HFFc6 (cell line): Measurements from ENCODE around the gene EPDR1. TPM values are rescaled to one million over a fixed set of nuclear protein-coding genes. Genes with fewer than 3 reads are reported as not detected.
A peak's percentile ranks its signal among the peaks of the same experiment; 100 is the strongest.

Experiments used
- DNase-seq: peaks from one replicate; pipeline ENCODE4 v3.0.0-alpha.2; 2018
- H3K27ac Mint-ChIP-seq: 2 replicates; pipeline ENCODE4 v1.8.0; 2020; ENCODE audit warnings: mild to moderate bottlenecking, mixed read lengths
- H3K27me3 Mint-ChIP-seq: 2 replicates; pipeline ENCODE4 v1.8.0; 2021; ENCODE audit warnings: mild to moderate bottlenecking, moderate library complexity, mixed read lengths; ENCODE audit not compliant: insufficient read depth
- H3K36me3 Mint-ChIP-seq: 2 replicates; pipeline ENCODE4 v1.8.0; 2021; ENCODE audit warnings: low read depth, mixed read lengths
- H3K4me1 Mint-ChIP-seq: 2 replicates; pipeline ENCODE4 v1.8.0; 2020; ENCODE audit warnings: low read depth, mixed read lengths
- H3K4me3 Mint-ChIP-seq: 2 replicates; pipeline ENCODE4 v1.8.0; 2020; ENCODE audit warnings: mild to moderate bottlenecking, moderate library complexity, mixed read lengths
- H3K9me3 Mint-ChIP-seq: 2 replicates; pipeline ENCODE4 v1.8.0; 2020; ENCODE audit warnings: mild to moderate bottlenecking, mixed read lengths
- total RNA-seq, 6 experiments: library from RNA; stranded (reverse); fragmentation: NEBNext Ultra II Directional; extraction: Animal tissue kit (Norgen Biotek cat#: 25700); gene quantifications; 2 replicates in 1 of 6; 3 replicates in 5 of 6; pipeline ENCODE4 v1.2.3, GENCODE V29; 2021
- TF ChIP-seq, protein P1 (sequence below): fragments of 200-600 bp; sonication (generic); IDR thresholded peaks from 2 replicates; pipeline ENCODE4 v1.5.0; 2021; ENCODE audit warnings: antibody characterized with exemption, mild to moderate bottlenecking

The EPDR1 gene
- total RNA-seq, 6 experiments from 2014 or later: not detected

DNA sequence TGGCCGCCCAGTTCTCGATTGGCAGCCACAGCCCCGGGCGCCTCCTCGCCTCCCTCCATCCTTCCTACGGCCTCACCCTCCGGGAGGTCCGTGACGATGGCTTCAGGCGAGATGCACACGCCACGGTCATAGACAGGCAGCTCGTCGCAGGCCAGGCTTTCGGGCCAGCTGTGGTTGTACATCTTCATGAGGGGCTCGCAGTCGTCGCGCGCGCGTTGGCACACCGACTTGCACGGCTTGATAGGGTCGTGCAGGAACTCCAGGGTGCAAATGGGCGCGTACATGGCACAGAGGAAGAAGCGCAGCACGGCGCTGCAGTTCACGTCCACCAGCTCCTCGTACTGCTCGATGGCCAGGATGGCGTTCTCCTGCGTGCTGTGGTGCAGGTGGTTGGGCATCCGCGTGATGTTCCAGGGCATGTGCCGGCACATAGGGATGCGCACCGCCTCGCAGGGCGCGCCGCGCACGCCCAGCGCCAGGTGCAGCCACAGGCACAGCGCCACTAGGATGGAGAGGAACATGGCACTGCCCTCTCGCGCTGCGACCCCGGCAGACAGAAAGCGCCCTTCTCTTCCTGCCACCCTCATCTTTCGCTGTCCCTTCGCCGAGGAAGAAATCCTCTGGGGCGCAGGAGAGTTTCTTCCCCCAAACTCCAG, 4.3 kb upstream of the EPDR1 start:
- Mint-ChIP-seq H3K4me3 (no peak overlapping the region), H3K27me3 (peaks cover 5% of the 10 kb centered on the region; the same call in 1 of the 2 replicates), H3K27ac (no peak overlapping the region), H3K36me3 (no peaks in the 10 kb centered on the region), H3K4me1 (no peaks in the 10 kb centered on the region), H3K9me3 (peaks cover 30% of the 10 kb centered on the region)
- no peak for DNase-seq
- TF ChIP-seq, protein P1, sequence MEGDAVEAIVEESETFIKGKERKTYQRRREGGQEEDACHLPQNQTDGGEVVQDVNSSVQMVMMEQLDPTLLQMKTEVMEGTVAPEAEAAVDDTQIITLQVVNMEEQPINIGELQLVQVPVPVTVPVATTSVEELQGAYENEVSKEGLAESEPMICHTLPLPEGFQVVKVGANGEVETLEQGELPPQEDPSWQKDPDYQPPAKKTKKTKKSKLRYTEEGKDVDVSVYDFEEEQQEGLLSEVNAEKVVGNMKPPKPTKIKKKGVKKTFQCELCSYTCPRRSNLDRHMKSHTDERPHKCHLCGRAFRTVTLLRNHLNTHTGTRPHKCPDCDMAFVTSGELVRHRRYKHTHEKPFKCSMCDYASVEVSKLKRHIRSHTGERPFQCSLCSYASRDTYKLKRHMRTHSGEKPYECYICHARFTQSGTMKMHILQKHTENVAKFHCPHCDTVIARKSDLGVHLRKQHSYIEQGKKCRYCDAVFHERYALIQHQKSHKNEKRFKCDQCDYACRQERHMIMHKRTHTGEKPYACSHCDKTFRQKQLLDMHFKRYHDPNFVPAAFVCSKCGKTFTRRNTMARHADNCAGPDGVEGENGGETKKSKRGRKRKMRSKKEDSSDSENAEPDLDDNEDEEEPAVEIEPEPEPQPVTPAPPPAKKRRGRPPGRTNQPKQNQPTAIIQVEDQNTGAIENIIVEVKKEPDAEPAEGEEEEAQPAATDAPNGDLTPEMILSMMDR: no peak

DNA sequence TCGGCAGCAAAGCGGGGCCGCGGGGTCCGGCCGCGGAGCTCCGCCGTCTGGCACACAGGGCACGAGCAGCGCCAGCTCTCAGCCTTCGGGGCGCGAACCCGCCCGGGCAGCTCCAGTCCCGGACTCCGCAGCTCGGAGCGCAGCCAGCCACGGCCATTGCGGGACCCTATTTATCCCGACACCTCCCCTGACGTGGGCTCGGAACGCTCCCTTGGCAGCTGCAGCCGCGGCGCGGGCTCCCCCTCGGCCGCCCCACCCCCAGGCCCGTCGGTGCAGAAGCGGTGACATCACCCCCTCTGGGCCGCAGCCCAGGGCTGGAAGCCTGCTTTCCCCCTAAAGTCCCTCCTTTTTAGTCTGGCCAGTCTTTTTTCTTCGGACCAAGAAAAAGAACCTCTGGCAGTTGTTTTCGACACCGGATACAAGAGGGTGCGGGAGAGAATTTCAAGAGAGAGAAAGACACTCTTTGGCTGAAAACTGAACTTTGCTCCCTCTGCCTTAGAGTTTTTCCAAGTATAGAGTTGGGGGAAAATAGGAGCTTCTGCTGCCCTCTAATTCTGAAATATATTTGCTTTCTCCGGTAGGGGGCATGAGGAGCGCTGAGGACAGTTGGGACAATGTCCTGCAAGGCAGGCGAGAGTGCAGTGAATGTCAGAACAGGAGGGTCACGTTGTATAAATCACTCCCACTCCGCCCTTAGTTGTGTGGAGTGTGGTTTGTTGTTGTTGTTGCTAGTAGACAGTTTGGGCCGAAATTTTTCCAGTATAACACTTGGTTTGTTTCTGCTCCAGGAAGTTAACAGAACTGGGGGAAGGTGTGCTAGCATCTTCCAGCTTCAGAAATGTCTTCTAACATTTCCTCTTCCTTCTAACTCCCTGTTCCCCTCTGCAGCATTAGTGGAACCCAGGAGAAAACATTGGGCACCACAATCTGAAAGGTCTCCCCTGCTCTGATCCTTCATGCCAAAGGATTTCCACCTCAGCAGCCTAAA, 3.5 kb upstream of the EPDR1 start, which contains the start of gene SFRP4:
Gene SFRP4, minus strand, starts transcription at position 145 of the 988 bp plus-strand sequence. CDS start 280 bp downstream, outside the sequence.
- DNase-seq: no peak
- Mint-ChIP-seq H3K27ac (no peak within 1 kb of the TSS), H3K4me1 (no peaks in the 10 kb centered on the region), H3K36me3 (no peaks in the 10 kb centered on the region), H3K9me3 (peaks cover 34% of the 10 kb centered on the region), H3K4me3 (no peak within 1 kb of the TSS), H3K27me3 (peaks cover 5% of the 10 kb centered on the region; the same call in 1 of the 2 replicates)
- TF ChIP-seq, protein P1: peak; percentile 41; the same call in 1 of the 2 replicates

DNA sequence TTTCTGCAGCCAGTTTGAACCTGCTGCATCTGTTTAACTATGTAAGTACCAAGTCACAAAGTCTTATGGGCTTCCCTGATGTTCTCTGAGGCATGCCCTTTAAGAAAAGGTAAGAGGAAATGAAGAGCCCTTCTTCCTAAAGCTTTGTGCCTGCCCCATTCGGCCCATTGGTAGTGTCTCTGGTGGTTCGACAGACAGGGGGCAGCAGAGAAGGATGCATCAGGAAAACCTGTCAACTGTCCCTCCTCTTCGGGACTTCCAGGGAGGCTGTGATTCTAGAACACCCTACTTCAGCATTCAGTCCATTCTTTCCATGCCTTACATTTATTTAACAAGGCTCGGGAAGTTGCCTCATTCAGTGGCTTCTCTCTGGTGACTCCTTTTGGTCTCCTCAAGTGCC, 1.9 kb upstream of the EPDR1 start:
- no peaks in the 10 kb centered on the region for H3K4me1 Mint-ChIP-seq
- DNase-seq: no peak
- TF ChIP-seq, protein P1: no peak
- no peaks in the 10 kb centered on the region; the same call in 1 of the 2 replicates for H3K36me3 Mint-ChIP-seq
- no peak overlapping the region for H3K27ac Mint-ChIP-seq
- H3K4me3 Mint-ChIP-seq: no peak overlapping the region
- peaks cover 40% of the 10 kb centered on the region for H3K9me3 Mint-ChIP-seq
- peaks cover 5% of the 10 kb centered on the region; the same call in 1 of the 2 replicates for H3K27me3 Mint-ChIP-seq

DNA sequence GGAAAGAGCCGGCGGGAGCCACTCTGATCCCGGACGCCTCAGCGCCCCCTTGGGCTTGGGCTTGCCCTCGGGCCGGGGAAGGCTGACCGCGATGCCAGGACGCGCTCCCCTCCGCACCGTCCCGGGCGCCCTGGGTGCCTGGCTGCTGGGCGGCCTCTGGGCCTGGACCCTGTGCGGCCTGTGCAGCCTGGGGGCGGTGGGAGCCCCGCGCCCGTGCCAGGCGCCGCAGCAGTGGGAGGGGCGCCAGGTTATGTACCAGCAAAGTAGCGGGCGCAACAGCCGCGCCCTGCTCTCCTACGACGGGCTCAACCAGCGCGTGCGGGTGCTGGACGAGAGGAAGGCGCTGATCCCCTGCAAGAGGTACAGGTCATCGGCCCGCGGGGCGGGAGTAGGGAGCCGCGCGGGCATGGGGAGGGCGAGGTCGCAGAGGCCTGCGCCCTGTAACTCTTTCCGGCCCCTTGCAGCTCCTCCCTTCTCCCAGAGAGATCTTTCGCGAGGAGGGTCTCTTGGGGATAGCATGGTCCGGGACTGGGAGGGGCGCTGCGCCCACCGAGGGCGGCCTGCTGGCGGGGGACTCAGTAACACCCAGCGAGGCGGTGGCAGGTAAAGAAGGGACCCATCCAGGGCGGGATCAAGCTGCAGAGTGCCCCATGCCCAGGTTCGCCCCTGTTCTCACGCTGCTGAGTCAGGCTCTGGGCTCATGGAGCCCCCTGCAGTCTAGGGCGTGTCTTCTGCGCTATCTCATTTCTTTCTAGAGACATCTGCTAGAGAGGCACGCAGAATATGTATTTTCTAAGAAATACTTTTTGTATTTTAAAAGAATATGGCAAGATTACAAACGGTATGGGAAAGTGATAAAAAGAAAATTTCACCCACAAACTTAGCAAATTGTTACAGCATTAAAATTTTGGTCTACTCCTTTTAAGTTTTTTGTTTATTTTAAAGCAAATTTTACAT, 687 bp downstream of the EPDR1 start:
- peaks cover 42% of the 10 kb centered on the region for H3K9me3 Mint-ChIP-seq
- no peaks in the 10 kb centered on the region; the same call in 1 of the 2 replicates for H3K36me3 Mint-ChIP-seq
- H3K4me3 Mint-ChIP-seq: no peak overlapping the region
- DNase-seq: no peak
- peaks cover 5% of the 10 kb centered on the region; the same call in 1 of the 2 replicates for H3K27me3 Mint-ChIP-seq
- H3K4me1 Mint-ChIP-seq: no peaks in the 10 kb centered on the region
- TF ChIP-seq, protein P1: no peak
- no peak overlapping the region for H3K27ac Mint-ChIP-seq

DNA sequence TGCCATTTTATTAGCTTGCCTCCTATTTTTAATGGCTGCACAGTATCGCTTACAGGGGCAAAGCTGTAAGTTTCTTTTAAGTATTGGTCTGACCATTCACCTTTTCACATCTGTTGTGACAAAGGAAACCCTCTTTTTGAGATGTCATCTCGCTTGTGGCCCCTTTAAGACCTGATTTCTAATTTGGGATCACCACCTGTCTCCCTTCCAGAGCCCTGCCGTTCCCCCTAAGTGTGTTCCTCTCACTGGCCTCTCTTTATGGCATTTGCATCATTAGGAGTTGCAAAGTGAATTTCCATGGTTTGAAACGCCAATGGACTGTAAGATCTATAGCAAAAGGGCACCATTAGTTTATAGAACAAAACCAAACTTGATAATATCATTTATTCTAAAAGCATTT, 1.4 kb downstream of the EPDR1 start:
- peaks cover 5% of the 10 kb centered on the region; the same call in 1 of the 2 replicates for H3K27me3 Mint-ChIP-seq
- no peaks in the 10 kb centered on the region; the same call in 1 of the 2 replicates for H3K36me3 Mint-ChIP-seq
- no peaks in the 10 kb centered on the region for H3K4me1 Mint-ChIP-seq
- H3K4me3 Mint-ChIP-seq: no peak overlapping the region
- H3K27ac Mint-ChIP-seq: no peak overlapping the region
- DNase-seq: no peak
- H3K9me3 Mint-ChIP-seq: peaks cover 39% of the 10 kb centered on the region
- TF ChIP-seq, protein P1: no peak
